Omental fat pad (tissue), 4 donors: ENCODE measurements around the gene NTF4. TPM values are rescaled to one million over a fixed set of nuclear protein-coding genes. Genes with fewer than 3 reads are reported as not detected.
A peak's percentile ranks its signal among the peaks of the same experiment; 100 is the strongest.

ENCODE experiments used
- ATAC-seq: fragments of 150-250 bp; one replicate; pipeline ENCODE4 v1.9.1; 2016; ENCODE audit warnings: mild to moderate bottlenecking, moderate library complexity; ENCODE audit not compliant: low FRiP score
- DNase-seq: peaks from one replicate; pipeline ENCODE4 v3.0.0-alpha.2; 2019; ENCODE audit warnings: low spot score
- CTCF ChIP-seq, 3 donors: fragments of 450-650 bp; IDR thresholded peaks; one replicate each; pipeline ENCODE4 v1.5.1; 2016 to 2017; ENCODE audit warnings: antibody characterized with exemption in 3 of 3, mild to moderate bottlenecking in 3 of 3, moderate library complexity in 2 of 3
- total RNA-seq, 4 donors: library from RNA; depleted of rRNA; stranded (reverse); fragments of >200 nt; gene quantifications; one replicate each; pipeline ENCODE4 v1.1.0, GENCODE V29; 2016

NTF4 gene
- total RNA-seq, 4 donors from 2014 or later: 0.84 TPM; not detected in 3

DNA sequence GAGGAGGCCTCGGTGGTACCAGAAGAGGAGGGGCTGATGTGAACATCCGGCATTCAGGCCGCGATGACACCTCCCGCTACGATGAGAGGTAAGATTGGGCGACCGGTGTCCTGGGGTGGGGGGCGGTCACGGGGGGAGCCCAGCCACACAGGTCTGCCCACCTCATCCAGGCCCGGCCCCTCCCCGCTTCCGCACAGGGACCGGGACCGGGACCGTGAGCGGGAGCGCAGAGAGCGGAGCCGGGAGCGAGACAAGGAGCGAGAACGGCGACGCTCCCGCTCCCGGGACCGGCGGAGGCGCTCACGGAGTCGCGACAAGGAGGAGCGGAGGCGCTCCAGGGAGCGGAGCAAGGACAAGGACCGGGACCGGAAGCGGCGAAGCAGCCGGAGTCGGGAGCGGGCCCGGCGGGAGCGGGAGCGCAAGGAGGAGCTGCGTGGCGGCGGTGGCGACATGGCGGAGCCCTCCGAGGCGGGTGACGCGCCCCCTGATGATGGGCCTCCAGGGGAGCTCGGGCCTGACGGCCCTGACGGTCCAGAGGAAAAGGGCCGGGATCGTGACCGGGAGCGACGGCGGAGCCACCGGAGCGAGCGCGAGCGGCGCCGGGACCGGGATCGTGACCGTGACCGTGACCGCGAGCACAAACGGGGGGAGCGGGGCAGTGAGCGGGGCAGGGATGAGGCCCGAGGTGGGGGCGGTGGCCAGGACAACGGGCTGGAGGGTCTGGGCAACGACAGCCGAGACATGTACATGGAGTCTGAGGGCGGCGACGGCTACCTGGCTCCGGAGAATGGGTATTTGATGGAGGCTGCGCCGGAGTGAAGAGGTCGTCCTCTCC, 43.2 kb upstream of the NTF4 start:
- ATAC-seq: no peak

GRCh38 chr19:49106648-49107135, 42.1 kb upstream of the NTF4 start:
- DNase-seq: peak; percentile 64
- peak in 1 of 3 donors; percentile 42 for TF ChIP-seq CTCF (IDR thresholded peaks at IDR 0.05)
- ATAC-seq: peak; percentile 16

More for the DNA sequence above, 43.2 kb upstream of the NTF4 start:
- TF ChIP-seq CTCF (IDR thresholded peaks at IDR 0.05): no peak
- DNase-seq: no peak

- no peak for DNase-seq
- ATAC-seq: no peak
- TF ChIP-seq CTCF (IDR thresholded peaks at IDR 0.05): no peak
Observed at GRCh38 chr19:49104229-49104864, 39.7 kb upstream of the NTF4 start.

GRCh38 chr19:49103331-49104085, 38.9 kb upstream of the NTF4 start:
- DNase-seq (no peak), ATAC-seq (no peak)
- TF ChIP-seq CTCF (IDR thresholded peaks at IDR 0.05): no peak

- ATAC-seq (no peak), DNase-seq (no peak)
- TF ChIP-seq CTCF (IDR thresholded peaks at IDR 0.05): no peak
Observed at GRCh38 chr19:49102303-49102702, 37.7 kb upstream of the NTF4 start.

DNA sequence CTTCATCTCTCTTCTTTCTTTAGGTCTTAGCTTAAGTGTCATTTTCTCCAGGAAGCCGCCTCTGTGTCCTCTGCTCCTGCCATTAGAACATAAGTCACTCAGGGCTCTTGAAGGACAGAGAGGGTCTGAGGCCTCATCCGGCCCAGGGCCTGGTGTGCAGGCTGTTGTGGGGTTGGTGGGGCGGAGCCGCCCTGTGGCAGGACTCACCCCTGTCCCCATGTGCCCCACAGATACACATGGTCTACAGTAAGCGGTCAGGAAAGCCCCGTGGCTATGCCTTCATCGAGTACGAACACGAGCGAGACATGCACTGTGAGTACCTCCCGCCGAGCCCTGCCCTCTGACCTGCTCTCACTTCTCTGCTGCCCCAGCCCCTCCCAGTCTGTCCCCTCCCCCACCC, 36.5 kb upstream of the NTF4 start:
- ATAC-seq (no peak), DNase-seq (no peak)
- no peak for TF ChIP-seq CTCF (IDR thresholded peaks at IDR 0.05)
